ENCODE results near the gene SPATS1. TPM values are rescaled to one million over a fixed set of nuclear protein-coding genes. Genes with fewer than 3 reads are reported as not detected.

The SPATS1 gene
- total and polyA plus RNA-seq, 11 donors, result not detected

DNA sequence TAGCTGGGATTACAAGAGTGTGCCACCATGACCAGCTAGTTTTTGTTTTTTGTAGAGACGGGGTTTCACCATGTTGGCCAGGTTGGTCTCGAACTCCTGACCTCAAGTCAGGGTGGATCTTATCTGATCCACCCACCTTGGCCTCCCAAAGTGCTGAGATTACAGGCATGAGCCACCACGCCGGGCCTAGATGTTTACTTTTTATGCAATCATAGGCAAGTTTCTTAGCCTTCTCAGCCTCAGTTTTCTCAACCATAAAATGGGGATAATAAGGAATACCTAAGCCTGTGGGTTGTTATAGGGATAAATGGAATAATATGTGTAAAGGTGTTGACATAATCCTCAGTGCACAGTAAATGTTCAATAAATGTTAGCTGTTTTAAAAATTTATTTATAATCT, 9.8 kb downstream of the SPATS1 start:
- H3K27me3 ChIP-seq, result no peaks in the 10 kb centered on the region
- intact Hi-C loops (cut with DNase I), result no loop called here
- H3K36me3 ChIP-seq, result no peaks in the 10 kb centered on the region
- H3K9me3 ChIP-seq, result peaks cover 0 to 6% (median 0%) of the 10 kb centered on the region in 12 donors
- no peaks in the 10 kb centered on the region for H3K4me1 ChIP-seq
- TF ChIP-seq, protein P1, sequence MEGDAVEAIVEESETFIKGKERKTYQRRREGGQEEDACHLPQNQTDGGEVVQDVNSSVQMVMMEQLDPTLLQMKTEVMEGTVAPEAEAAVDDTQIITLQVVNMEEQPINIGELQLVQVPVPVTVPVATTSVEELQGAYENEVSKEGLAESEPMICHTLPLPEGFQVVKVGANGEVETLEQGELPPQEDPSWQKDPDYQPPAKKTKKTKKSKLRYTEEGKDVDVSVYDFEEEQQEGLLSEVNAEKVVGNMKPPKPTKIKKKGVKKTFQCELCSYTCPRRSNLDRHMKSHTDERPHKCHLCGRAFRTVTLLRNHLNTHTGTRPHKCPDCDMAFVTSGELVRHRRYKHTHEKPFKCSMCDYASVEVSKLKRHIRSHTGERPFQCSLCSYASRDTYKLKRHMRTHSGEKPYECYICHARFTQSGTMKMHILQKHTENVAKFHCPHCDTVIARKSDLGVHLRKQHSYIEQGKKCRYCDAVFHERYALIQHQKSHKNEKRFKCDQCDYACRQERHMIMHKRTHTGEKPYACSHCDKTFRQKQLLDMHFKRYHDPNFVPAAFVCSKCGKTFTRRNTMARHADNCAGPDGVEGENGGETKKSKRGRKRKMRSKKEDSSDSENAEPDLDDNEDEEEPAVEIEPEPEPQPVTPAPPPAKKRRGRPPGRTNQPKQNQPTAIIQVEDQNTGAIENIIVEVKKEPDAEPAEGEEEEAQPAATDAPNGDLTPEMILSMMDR (IDR thresholded peaks at IDR 0.05), result no peak
- no peak for TF ChIP-seq POLR2A (IDR thresholded peaks at IDR 0.05)
- no peak overlapping the region for H3K4me3 ChIP-seq
- DNase-seq (no peak), ATAC-seq (no peak)
- WGBS, 4 donors, result 86 to 90% (median 89%) methylated on average over 4 of the region's 4 CpGs
- H3K27ac ChIP-seq, result no peak overlapping the region

- peaks cover 0 to 6% (median 0%) of the 10 kb centered on the region in 12 donors for H3K9me3 ChIP-seq
- no peak for DNase-seq
- no peaks in the 10 kb centered on the region for H3K36me3 ChIP-seq
- intact Hi-C loops (cut with DNase I), result no loop called here
- no peak overlapping the region for H3K27ac ChIP-seq
- TF ChIP-seq POLR2A (IDR thresholded peaks at IDR 0.05), result no peak
- TF ChIP-seq, protein P1 (IDR thresholded peaks at IDR 0.05), result no peak
- no peaks in the 10 kb centered on the region for H3K4me1 ChIP-seq
- no peak for ATAC-seq
- 64 to 79% (median 76%) methylated on average over 2 of the region's 2 CpGs for WGBS, 4 donors
- no peak overlapping the region for H3K4me3 ChIP-seq
- no peaks in the 10 kb centered on the region for H3K27me3 ChIP-seq
Measured at GRCh38 chr6:44353336-44353735, 10.9 kb downstream of the SPATS1 start.

- Histone ChIP-seq H3K4me1 (no peaks in the 10 kb centered on the region), H3K9me3 (peaks cover 0 to 6% (median 0%) of the 10 kb centered on the region in 12 donors), H3K27ac (no peak overlapping the region), H3K27me3 (peaks cover 0 to 2% (median 0%) of the 10 kb centered on the region in 9 donors), H3K4me3 (no peak overlapping the region), H3K36me3 (no peaks in the 10 kb centered on the region)
- DNase-seq (no peak), ATAC-seq (no peak)
- WGBS, 4 donors, result 67 to 86% (median 73%) methylated on average over 4 of the region's 4 CpGs
- intact Hi-C loops (cut with DNase I), result no loop called here
- TF ChIP-seq, protein P1 (IDR thresholded peaks at IDR 0.05), result no peak
- no peak for TF ChIP-seq POLR2A (IDR thresholded peaks at IDR 0.05)
Measured at GRCh38 chr6:44355640-44356039, 13.2 kb downstream of the SPATS1 start.

DNA sequence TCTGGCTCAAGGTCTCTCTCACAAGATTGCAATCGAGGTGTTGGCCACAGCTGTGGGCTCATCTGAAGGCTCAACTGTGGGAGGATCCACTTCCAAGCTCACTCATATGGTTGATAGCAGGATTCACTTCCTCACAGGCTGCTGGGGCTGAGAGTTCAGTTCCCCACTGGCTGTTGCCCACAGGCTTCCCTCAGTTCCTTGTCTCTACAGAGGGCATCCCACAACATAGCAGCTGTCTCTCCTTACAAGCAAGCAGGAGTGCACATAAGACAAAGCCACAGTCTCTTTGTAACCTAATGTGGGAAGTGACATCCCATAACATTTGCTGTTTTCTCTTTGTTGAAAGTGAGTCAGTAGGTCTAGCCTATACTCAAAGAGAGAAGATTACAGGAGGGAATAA, 14.0 kb downstream of the SPATS1 start:
- intact Hi-C loops (cut with DNase I), result no loop called here
- H3K36me3 ChIP-seq, result no peaks in the 10 kb centered on the region
- WGBS, 4 donors, result 0 to 77% (median 52%) methylated on average over 1 of the region's 1 CpG
- no peaks in the 10 kb centered on the region for H3K4me1 ChIP-seq
- TF ChIP-seq, protein P1 (IDR thresholded peaks at IDR 0.05), result no peak
- no peak for TF ChIP-seq POLR2A (IDR thresholded peaks at IDR 0.05)
- H3K27me3 ChIP-seq, result peaks cover 0 to 2% (median 0%) of the 10 kb centered on the region in 9 donors
- H3K27ac ChIP-seq, result no peak overlapping the region
- ATAC-seq (no peak), DNase-seq (no peak)
- peaks cover 0 to 6% (median 0%) of the 10 kb centered on the region in 12 donors for H3K9me3 ChIP-seq
- no peak overlapping the region for H3K4me3 ChIP-seq

Data from heart left ventricle (tissue), 16 donors.